ENCODE results near the gene SFXN5.

The SFXN5 gene

DNA sequence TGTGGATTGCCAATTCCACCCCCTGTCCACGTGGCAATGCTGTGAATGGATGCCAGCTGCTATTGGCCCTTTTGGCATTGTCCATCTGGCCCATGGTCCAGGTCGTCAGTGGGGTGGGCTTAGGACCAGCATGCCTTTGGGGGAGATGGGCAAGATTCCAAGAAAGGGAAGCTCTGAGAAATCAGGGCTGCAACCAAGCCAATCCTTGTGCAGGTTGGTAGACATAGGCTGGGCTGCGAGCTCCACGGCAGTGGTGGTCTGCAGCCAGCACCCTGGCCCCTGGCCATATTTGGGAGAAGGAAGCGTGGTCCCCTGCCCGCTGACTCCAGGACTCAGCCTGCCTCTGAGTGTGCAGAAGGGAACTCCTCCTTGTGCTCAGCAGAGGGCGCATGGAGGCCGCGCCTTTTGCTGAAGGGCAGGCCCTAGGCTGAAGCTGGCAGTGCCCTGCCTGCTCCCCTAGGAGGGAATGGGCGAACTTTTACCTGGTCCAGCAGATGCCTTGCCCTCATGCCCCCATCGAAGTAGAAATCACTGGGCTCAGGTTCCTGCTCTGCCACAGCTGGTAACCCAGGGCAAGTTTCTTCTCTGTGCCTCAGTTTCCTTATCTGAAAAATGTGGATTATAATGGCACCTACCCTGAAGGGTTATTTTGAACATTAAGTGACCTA is 178.9 kb downstream of the SFXN5 start:
- no peak for DNase-seq

All from NCI-H187 treated with DMSO at 0.1 percent for 48 hours (cell line).